Left renal pelvis (tissue), 4 donors: ENCODE data around the gene GEMIN4. TPM values are rescaled to one million over a fixed set of nuclear protein-coding genes. Genes with fewer than 3 reads are reported as not detected.
"Not testable (repeated sequence)": the region's sequence is repeated elsewhere in the genome, so short reads cannot be mapped to it uniquely, and the experiment has no call there.

Experiments
- DNase-seq, 4 donors: peaks; one replicate each; pipeline ENCODE4 v3.0.0-alpha.2; 2013; ENCODE audit warnings: low read depth in 4 of 4, low spot score in 3 of 4
- polyA plus RNA-seq, 4 donors: library from polyadenylated mRNA; unstranded; fragments of 120-200 nt; gene quantifications; one replicate each; pipeline ENCODE4 v1.2.1, GENCODE V29; 2013; ENCODE audit not compliant: insufficient read length in 4 of 4

GEMIN4 gene
- polyA plus RNA-seq, 4 donors = 21.2 to 23.6 (median 22.2) TPM

DNA sequence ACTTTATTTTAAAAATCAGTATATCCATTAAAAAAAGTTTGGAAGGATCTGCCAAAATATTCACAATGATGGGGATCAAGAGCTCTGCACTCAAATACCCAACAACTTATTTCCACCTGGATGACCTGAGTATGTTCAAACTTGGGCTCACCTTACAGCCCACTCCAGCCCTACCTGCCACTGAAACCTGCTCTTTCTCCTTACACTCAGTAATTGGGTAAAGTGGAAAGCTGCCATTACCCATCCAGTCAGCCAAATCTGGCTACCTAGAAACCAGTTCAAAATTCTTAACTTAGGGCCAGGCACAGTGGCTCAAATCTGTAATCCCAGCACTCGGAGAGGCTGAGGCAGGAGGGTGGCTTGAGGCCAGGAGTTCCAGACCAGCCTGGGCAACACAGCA, 47.1 kb downstream of the GEMIN4 start:
- no peak for DNase-seq

DNA sequence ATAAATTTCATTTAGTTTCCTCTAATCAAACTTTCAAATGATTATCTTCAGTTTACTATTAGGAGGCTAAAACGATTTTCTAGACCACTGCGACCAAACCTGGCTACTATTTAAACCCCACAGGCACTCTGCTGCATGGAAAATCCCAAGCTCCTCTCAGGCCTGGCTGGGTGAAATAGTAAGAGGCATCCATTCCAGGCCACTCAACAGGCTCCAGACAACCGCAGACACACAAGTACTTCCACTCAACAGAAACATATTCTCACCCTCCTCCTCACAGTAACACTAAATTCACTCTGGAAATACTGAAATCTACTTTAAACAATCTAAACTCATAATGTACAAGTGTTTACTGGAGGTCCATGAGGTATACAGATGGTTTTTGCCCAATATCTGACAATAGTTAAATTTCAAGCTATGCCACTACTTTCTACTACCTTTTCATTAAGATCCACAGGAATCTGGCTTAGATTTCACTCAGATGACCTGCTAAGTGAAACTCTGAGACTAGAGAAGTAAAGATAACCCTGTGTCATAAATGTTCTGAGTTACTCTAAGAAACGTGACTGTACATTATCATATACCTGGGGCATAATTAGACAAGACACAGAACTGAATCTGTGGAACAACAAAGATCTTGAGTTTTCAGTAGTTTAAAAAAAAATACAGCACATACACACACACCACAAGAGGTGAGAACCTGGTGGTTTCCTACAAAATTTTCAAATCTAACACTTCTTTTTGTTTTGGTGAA, 47.8 kb downstream of the GEMIN4 start:
- DNase-seq = no peak

DNA sequence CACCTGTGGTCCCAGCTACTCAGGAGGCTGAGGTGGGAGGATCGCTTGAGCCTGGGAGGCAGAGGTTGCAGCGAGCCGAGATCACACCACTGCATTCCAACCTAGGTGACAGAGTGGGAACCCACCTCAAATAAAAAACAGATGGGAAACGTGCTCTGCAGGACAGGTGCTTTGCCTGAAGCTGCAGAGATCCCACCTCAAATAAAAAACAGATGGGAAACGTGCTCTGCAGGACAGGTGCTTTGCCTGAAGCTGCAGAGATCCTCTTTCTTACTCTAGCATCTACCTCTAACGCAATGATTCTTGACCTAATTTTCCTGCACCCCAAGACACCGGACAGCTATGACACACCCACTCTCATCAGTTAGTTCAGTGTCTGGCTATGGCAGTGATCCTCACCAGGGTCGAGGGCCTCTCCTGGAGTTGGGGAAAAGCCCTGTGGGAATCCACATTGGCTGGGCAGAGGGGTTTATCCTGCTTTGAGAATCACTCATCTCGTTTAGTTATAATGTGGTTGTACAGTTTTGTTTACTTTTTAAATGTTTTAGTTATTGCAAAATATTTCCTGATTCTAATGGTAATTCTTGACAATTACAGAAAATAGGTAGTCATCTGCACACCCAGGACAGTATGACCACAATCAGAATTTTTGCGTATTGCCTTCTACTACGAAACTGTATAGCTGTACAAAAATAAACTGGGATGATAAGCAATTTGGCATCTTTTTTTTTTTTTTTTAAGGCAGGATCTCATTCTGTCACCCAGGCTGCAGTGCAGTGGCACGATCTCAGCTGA, 48.8 kb downstream of the GEMIN4 start:
- no peak for DNase-seq

DNA sequence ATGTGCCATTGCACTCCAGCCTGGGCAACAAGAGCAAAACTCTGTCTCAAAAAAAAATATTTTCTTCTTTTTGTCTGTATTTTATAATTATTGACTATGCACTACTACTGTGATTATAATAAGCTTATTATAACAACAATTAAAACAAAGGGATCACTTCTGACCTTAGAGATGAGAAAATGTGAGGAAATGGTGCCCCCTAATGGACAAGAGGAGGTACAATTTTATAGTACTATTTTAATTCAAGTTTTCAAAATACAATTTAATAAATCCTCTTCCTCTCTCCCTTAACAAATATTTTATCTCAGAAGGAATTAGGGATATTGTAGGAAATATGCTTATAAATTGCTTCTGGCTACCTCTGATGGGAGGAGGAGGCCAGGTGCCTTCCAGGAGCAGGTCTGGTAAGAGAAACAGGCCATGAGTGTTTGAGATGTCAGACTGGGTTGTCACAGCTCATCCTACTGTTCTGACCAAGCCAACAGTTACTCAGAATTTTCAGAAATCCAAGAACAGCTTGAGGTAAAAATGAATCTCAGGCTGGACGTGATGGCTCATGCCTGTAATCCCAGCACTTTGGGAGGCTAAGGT, 51.5 kb downstream of the GEMIN4 start:
- DNase-seq = no peak

DNA sequence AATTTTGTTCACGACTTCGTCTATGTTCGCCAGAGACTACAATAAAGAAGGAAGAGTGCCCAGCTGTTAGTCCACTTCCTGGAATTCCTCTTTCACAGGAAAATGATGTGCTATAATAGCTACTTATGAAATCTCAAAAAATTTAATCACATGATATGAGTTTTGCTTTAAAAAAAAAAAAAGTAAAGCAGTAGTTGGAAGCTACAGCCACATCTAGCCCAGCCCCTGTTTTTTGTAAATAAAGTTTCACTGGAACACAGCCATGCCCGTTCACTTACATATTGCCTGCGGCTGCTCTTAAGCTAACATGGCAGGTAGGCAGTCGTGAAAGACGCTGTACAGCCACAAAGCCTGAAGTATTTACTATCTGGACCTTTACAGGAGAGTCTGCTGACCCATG, 52.7 kb downstream of the GEMIN4 start:
- DNase-seq = no peak

DNA sequence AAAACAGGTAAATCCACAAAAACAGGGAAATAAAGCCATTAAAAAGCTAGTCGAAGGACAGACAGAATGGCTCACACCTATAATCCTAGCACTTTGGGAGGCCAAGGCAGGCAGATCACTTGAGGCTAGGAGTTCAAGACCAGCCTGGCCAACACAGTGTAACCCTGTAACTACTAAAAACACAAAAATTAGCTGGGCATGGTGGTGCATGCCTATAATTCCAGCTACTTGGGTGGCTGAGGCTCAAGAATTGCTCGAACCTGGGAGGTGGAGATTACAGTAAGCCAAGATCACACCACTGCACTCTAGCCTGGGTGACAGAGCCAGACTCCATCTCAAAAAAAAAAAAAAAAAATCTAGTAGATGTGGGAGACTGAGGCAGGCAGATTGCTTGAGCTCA, 54.0 kb downstream of the GEMIN4 start:
- DNase-seq = not testable (repeated sequence)

- no peak for DNase-seq
These were observed 54.4 kb downstream of the GEMIN4 start for GRCh38 chr17:697682-698081.

DNA sequence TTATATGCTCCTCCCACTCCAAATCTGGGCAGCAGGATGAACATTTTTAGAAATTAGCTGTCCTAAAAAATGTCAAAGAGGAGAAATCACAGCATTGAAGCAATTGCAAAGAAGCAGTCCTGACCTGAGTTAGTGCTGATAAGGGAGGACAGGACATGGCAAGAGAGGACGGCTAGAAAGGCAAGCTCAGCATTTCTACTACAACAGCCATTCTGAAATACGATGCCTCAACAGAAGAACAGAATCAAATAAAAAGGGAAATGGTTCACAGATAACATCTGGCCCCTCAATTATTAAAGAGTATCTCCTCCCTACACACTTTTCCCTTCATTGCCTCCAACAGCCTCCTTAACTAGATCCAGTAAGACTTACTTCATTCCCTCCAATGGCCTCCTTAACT, 55.7 kb downstream of the GEMIN4 start:
- no peak for DNase-seq

Other genes with a start within 250 kb of the GEMIN4 start
- gene VPS53, start 37.4 kb downstream of the GEMIN4 start, polyA plus RNA-seq = 10 to 100 TPM; 22.0 to 38.8 (median 28.6) TPM
- 10 to 100 TPM; 23.0 to 31.0 (median 27.2) TPM for gene TLCD3A, start 19.7 kb downstream of the GEMIN4 start, polyA plus RNA-seq
- gene GLOD4, start 30.0 kb upstream of the GEMIN4 start, polyA plus RNA-seq = 100 to 1,000 TPM in 3 of 4 donors, 10 to 100 TPM in 1; 66.2 to 129 (median 118) TPM
- 10 to 100 TPM; 12.6 to 19.6 (median 18.8) TPM for gene MRM3, start 30.1 kb upstream of the GEMIN4 start, polyA plus RNA-seq
- 10 to 100 TPM; 18.1 to 38.8 (median 35.3) TPM for gene NXN, start 227.5 kb upstream of the GEMIN4 start, polyA plus RNA-seq
- 10 to 100 TPM; 12.4 to 15.0 (median 14.8) TPM for gene TIMM22, start 244.9 kb upstream of the GEMIN4 start, polyA plus RNA-seq